Measurements from ENCODE around the gene AFMID. TPM values are rescaled to one million over a fixed set of nuclear protein-coding genes. Genes with fewer than 3 reads are reported as not detected.

Gene AFMID
- total and polyA plus RNA-seq, 2 of the 13 experiments (the other 11 are each of a cell fraction or from before 2014, with no cell fraction given): 249 to 270 TPM

DNA sequence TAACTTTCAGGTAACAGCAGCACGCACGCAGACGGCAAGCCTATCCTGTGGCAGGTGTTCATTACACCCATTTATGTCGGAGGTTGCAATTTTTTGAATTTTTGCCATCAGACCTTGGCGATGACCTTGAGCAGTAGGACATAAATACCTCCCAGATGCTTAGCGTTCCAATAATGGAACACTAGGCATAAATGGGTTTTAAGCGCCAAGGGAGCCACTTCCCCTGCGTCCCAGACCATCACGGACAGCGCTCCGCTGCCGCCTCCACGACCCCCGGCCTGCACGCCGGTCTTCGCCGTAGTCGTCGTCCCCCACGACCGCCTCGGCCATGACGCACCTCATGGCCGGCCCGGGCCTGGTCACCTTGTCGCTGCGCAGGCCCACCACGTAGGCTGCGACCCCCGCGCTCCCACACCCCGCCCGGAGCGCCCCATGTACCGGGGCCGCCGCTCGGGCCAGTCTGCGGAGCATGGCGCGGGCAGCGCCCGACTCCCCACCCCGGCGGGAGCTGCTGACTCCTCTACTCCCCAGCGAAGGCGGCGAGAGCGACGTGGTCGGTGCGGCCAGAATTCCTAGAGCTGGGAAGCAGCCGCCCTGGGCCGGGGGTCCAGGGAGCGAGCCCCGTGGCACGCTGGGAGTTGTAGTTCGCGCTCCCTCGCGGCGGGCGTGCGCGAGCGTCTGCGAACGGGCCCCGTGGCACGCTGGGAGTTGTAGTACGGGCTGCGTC lies 66.9 kb downstream of the AFMID start (continued):
- TF ChIP-seq, protein P1, sequence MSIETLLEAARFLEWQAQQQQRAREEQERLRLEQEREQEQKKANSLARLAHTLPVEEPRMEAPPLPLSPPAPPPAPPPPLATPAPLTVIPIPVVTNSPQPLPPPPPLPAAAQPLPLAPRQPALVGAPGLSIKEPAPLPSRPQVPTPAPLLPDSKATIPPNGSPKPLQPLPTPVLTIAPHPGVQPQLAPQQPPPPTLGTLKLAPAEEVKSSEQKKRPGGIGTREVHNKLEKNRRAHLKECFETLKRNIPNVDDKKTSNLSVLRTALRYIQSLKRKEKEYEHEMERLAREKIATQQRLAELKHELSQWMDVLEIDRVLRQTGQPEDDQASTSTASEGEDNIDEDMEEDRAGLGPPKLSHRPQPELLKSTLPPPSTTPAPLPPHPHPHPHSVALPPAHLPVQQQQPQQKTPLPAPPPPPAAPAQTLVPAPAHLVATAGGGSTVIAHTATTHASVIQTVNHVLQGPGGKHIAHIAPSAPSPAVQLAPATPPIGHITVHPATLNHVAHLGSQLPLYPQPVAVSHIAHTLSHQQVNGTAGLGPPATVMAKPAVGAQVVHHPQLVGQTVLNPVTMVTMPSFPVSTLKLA (IDR thresholded peaks at IDR 0.05): peak; percentile 43; the same call in 1 of the 2 replicates
- TF ChIP-seq MXD4 (CRISPR knock-in tag; IDR thresholded peaks at IDR 0.05) (peak; percentile 93), ARHGAP35 (CRISPR knock-in tag; IDR thresholded peaks at IDR 0.05; ENCODE audit: borderline replicate concordance) (peak; percentile 93; the same call in 1 of the 2 replicates), ZFP90 (CRISPR knock-in tag; IDR thresholded peaks at IDR 0.05; ENCODE audit: borderline replicate concordance) (no peak; the same call in none of the 2 replicates), JUND (CRISPR knock-in tag; IDR thresholded peaks at IDR 0.05) (no peak), ZBTB38 (CRISPR knock-in tag; IDR thresholded peaks at IDR 0.05) (peak; percentile 32; the same call in 1 of the 2 replicates), KDM5B (CRISPR knock-in tag; IDR thresholded peaks at IDR 0.05; ENCODE audit: borderline replicate concordance) (peak; percentile 99), CBX2 (IDR thresholded peaks at IDR 0.05; ENCODE audit: low read depth, low read length) (no peak), CBX2 (CRISPR knock-in tag; IDR thresholded peaks at IDR 0.05; ENCODE audit: low read depth) (no peak), HNRNPLL (IDR thresholded peaks at IDR 0.05; ENCODE audit: low read depth, low read length, poor library complexity, severe bottlenecking) (peak; percentile 56), ZC3H13 (CRISPR knock-in tag; IDR thresholded peaks at IDR 0.05) (peak; percentile 73; the same call in 1 of the 2 replicates), RCOR2 (CRISPR knock-in tag; IDR thresholded peaks at IDR 0.05) (0 out of 2 replicates have a peak, but pooled peaks have one; percentile 24), ZNF354B (CRISPR knock-in tag; IDR thresholded peaks at IDR 0.05) (0 out of 2 replicates have a peak, but pooled peaks have one; percentile 47), FOXP1 (IDR thresholded peaks at IDR 0.05) (no peak), FOXP1 (CRISPR knock-in tag; IDR thresholded peaks at IDR 0.05) (no peak), MBD4 (IDR thresholded peaks at IDR 0.05; ENCODE audit: borderline replicate concordance, low read length) (no peak), MED8 (CRISPR knock-in tag; IDR thresholded peaks at IDR 0.05; ENCODE audit: insufficient replicate concordance) (peak; percentile 81), SALL1 (CRISPR knock-in tag; IDR thresholded peaks at IDR 0.05) (peak; percentile 78; the same call in 1 of the 2 replicates), PRPF4 (IDR thresholded peaks at IDR 0.05; ENCODE audit: low read depth, low read length, poor library complexity, severe bottlenecking) (no peak)
- TF ChIP-seq, protein P2, sequence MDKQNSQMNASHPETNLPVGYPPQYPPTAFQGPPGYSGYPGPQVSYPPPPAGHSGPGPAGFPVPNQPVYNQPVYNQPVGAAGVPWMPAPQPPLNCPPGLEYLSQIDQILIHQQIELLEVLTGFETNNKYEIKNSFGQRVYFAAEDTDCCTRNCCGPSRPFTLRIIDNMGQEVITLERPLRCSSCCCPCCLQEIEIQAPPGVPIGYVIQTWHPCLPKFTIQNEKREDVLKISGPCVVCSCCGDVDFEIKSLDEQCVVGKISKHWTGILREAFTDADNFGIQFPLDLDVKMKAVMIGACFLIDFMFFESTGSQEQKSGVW (CRISPR knock-in tag; IDR thresholded peaks at IDR 0.05; ENCODE audit: borderline replicate concordance): no peak
- TF ChIP-seq, protein P3, sequence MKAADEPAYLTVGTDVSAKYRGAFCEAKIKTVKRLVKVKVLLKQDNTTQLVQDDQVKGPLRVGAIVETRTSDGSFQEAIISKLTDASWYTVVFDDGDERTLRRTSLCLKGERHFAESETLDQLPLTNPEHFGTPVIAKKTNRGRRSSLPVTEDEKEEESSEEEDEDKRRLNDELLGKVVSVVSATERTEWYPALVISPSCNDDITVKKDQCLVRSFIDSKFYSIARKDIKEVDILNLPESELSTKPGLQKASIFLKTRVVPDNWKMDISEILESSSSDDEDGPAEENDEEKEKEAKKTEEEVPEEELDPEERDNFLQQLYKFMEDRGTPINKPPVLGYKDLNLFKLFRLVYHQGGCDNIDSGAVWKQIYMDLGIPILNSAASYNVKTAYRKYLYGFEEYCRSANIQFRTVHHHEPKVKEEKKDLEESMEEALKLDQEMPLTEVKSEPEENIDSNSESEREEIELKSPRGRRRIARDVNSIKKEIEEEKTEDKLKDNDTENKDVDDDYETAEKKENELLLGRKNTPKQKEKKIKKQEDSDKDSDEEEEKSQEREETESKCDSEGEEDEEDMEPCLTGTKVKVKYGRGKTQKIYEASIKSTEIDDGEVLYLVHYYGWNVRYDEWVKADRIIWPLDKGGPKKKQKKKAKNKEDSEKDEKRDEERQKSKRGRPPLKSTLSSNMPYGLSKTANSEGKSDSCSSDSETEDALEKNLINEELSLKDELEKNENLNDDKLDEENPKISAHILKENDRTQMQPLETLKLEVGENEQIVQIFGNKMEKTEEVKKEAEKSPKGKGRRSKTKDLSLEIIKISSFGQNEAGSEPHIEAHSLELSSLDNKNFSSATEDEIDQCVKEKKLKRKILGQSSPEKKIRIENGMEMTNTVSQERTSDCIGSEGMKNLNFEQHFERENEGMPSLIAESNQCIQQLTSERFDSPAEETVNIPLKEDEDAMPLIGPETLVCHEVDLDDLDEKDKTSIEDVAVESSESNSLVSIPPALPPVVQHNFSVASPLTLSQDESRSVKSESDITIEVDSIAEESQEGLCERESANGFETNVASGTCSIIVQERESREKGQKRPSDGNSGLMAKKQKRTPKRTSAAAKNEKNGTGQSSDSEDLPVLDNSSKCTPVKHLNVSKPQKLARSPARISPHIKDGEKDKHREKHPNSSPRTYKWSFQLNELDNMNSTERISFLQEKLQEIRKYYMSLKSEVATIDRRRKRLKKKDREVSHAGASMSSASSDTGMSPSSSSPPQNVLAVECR (CRISPR knock-in tag; IDR thresholded peaks at IDR 0.05; ENCODE audit: borderline replicate concordance): peak; percentile 90
- TF ChIP-seq, protein P4, sequence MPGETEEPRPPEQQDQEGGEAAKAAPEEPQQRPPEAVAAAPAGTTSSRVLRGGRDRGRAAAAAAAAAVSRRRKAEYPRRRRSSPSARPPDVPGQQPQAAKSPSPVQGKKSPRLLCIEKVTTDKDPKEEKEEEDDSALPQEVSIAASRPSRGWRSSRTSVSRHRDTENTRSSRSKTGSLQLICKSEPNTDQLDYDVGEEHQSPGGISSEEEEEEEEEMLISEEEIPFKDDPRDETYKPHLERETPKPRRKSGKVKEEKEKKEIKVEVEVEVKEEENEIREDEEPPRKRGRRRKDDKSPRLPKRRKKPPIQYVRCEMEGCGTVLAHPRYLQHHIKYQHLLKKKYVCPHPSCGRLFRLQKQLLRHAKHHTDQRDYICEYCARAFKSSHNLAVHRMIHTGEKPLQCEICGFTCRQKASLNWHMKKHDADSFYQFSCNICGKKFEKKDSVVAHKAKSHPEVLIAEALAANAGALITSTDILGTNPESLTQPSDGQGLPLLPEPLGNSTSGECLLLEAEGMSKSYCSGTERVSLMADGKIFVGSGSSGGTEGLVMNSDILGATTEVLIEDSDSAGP (CRISPR knock-in tag; IDR thresholded peaks at IDR 0.05; ENCODE audit: borderline replicate concordance): peak; percentile 88

Measured in HepG2 (cell line).